CD4-positive, alpha-beta memory T cell (primary cell): ENCODE data around the gene DRC3. TPM values are rescaled to one million over a fixed set of nuclear protein-coding genes. Genes with fewer than 3 reads are reported as not detected.

Experiments
- CTCF ChIA-PET: fragments of 350-600 bp; sonication (Branson Sonifier 250); formaldehyde crosslinking; loops from one replicate; lab custom pipeline; 2021; ENCODE audit warnings: inconsistent platforms; ENCODE audit not compliant: partially characterized antibody; lab: Charles Lee
- POLR2A ChIA-PET: fragments of 350-600 bp; sonication (Branson Sonifier 250); formaldehyde crosslinking; loops from one replicate; lab custom pipeline; 2021; ENCODE audit not compliant: partially characterized antibody; lab: Charles Lee
- DNase-seq, 5 donors: peaks; one replicate each; pipeline versions ENCODE4 v3.0.0 to v3.0.0-alpha.2; 2020 to 2022; ENCODE audit warnings: mixed read lengths in 1 of 5
- H3K27ac ChIP-seq: one replicate; pipeline ENCODE4 v1.7.0; 2013; ENCODE audit warnings: low read depth, low read length
- H3K27me3 ChIP-seq: 2 replicates; pipeline ENCODE4 v1.7.0; 2013; ENCODE audit warnings: mild to moderate bottlenecking, low read length, moderate library complexity; ENCODE audit not compliant: insufficient read depth
- H3K36me3 ChIP-seq: 2 replicates; pipeline ENCODE4 v1.7.0; 2013; ENCODE audit warnings: mild to moderate bottlenecking, low read length, moderate library complexity; ENCODE audit not compliant: insufficient read depth
- H3K4me1 ChIP-seq: 2 replicates; pipeline ENCODE4 v1.7.0; 2013; ENCODE audit warnings: mild to moderate bottlenecking, low read length, moderate library complexity; ENCODE audit not compliant: insufficient read depth
- H3K4me3 ChIP-seq, 2 donors: one replicate each; pipeline ENCODE4 v1.7.0; 2013; ENCODE audit warnings: low read length in 2 of 2, mild to moderate bottlenecking in 1 of 2
- H3K9me3 ChIP-seq, 2 donors: one replicate each; pipeline ENCODE4 v1.7.0; 2013; ENCODE audit warnings: low read length in 2 of 2, control low read depth in 1 of 2; ENCODE audit not compliant: control insufficient read depth in 1 of 2
- H3K27ac Mint-ChIP-seq, 7 donors: one replicate each; pipeline ENCODE4 v1.8.0; 2020 to 2021; ENCODE audit warnings: mixed read lengths in 7 of 7, mild to moderate bottlenecking in 6 of 7, inconsistent platforms in 3 of 7, moderate library complexity in 3 of 7
- H3K27me3 Mint-ChIP-seq, 2 donors: one replicate each; pipeline ENCODE4 v1.8.0; 2020 to 2021; ENCODE audit warnings: mixed read lengths in 2 of 2
- H3K36me3 Mint-ChIP-seq, 2 donors: one replicate each; pipeline ENCODE4 v1.8.0; 2020 to 2021; ENCODE audit warnings: mixed read lengths in 2 of 2, inconsistent platforms in 1 of 2, mild to moderate bottlenecking in 1 of 2
- H3K4me1 Mint-ChIP-seq, 4 donors: one replicate each; pipeline ENCODE4 v1.8.0; 2020 to 2021; ENCODE audit warnings: mixed read lengths in 4 of 4, mild to moderate bottlenecking in 1 of 4
- H3K4me3 Mint-ChIP-seq, 8 donors: one replicate each; pipeline ENCODE4 v1.8.0; 2020 to 2021; ENCODE audit warnings: mixed read lengths in 8 of 8, mild to moderate bottlenecking in 7 of 8, moderate library complexity in 6 of 8, inconsistent platforms in 3 of 8
- H3K9me3 Mint-ChIP-seq, 8 donors: one replicate each; pipeline ENCODE4 v1.8.0; 2020 to 2021; ENCODE audit warnings: mixed read lengths in 8 of 8, mild to moderate bottlenecking in 5 of 8, inconsistent platforms in 3 of 8, moderate library complexity in 1 of 8
- intact Hi-C: fragments of 100-400 bp; cut with micrococcal nuclease; formaldehyde crosslinking; loops from one replicate; pipeline ENCODE4 v1.15.1; 2023
- polyA plus RNA-seq, 2 donors: library from polyadenylated mRNA; unstranded; fragments of 300-500 nt; fragmentation: Illumina TruSeq; gene quantifications; one replicate each; pipeline ENCODE4 v1.2.3, GENCODE V29; 2021
- total RNA-seq, 2 experiments: library from RNA; stranded (reverse); gene quantifications; one replicate each; pipeline ENCODE4 v1.2.3, GENCODE V29; 2021

The DRC3 gene
- total and polyA plus RNA-seq, 4 experiments from 2014 or later = 0.24 to 0.67 (median 0.64) TPM; not detected in 1

GRCh38 chr17:18018411-18018921 is 45.8 kb downstream of the DRC3 start:
- no peaks in the 10 kb centered on the region for H3K9me3 Mint-ChIP-seq
- DNase-seq = no peak
- no peaks in the 10 kb centered on the region for H3K9me3 ChIP-seq
- ChIA-PET POLR2A (interaction anchor here (0.7 kb wide), 1 partner anchor 124 kb away, joined by 5 read pairs; no protein-coding TSS in a partner anchor), CTCF (no interaction called here)
- H3K4me1 Mint-ChIP-seq = no peaks in the 10 kb centered on the region
- no peak overlapping the region for H3K27ac Mint-ChIP-seq
- peaks cover 16 to 33% of the 10 kb centered on the region in 2 donors for H3K36me3 Mint-ChIP-seq
- no peaks in the 10 kb centered on the region for H3K4me1 ChIP-seq
- H3K4me3 Mint-ChIP-seq = no peak overlapping the region
- H3K27me3 Mint-ChIP-seq = no peaks in the 10 kb centered on the region
- H3K36me3 ChIP-seq = no peaks in the 10 kb centered on the region
- H3K27me3 ChIP-seq = no peaks in the 10 kb centered on the region
- intact Hi-C loops = no loop called here
- H3K27ac ChIP-seq = no peak overlapping the region
- H3K4me3 ChIP-seq = no peak overlapping the region

- DNase-seq = no peak
- peaks cover 11 to 39% of the 10 kb centered on the region in 2 donors for H3K36me3 Mint-ChIP-seq
- Histone ChIP-seq H3K27ac (no peak overlapping the region), H3K9me3 (no peaks in the 10 kb centered on the region), H3K4me1 (no peaks in the 10 kb centered on the region), H3K36me3 (no peaks in the 10 kb centered on the region), H3K27me3 (no peaks in the 10 kb centered on the region), H3K4me3 (no peak overlapping the region)
- H3K9me3 Mint-ChIP-seq = no peaks in the 10 kb centered on the region
- peaks cover 0 to 1% (median 0%) of the 10 kb centered on the region in 4 donors for H3K4me1 Mint-ChIP-seq
- intact Hi-C loops = no loop called here
- ChIA-PET POLR2A (no interaction called here), CTCF (no interaction called here)
- no peak overlapping the region for H3K27ac Mint-ChIP-seq
- H3K4me3 Mint-ChIP-seq = no peak overlapping the region
- H3K27me3 Mint-ChIP-seq = no peaks in the 10 kb centered on the region
Observed at GRCh38 chr17:18019838-18020154, 47.1 kb downstream of the DRC3 start.

GRCh38 chr17:18020971-18021370 is 48.3 kb downstream of the DRC3 start:
- Histone ChIP-seq H3K36me3 (peaks cover under 1% of the 10 kb centered on the region), H3K27me3 (no peaks in the 10 kb centered on the region), H3K27ac (no peak overlapping the region), H3K4me1 (peaks cover 4% of the 10 kb centered on the region), H3K9me3 (no peaks in the 10 kb centered on the region), H3K4me3 (no peak overlapping the region)
- H3K27ac Mint-ChIP-seq = no peak overlapping the region
- peaks cover 13 to 39% of the 10 kb centered on the region in 2 donors for H3K36me3 Mint-ChIP-seq
- ChIA-PET CTCF (interaction anchor here (1.8 kb wide), 1 partner anchor 12 kb away, joined by 5 read pairs; no protein-coding TSS in a partner anchor), POLR2A (no interaction called here)
- H3K4me3 Mint-ChIP-seq = no peak overlapping the region
- no peak for DNase-seq
- intact Hi-C loops = no loop called here
- H3K27me3 Mint-ChIP-seq = no peaks in the 10 kb centered on the region
- peaks cover 4 to 6% (median 5%) of the 10 kb centered on the region in 4 donors for H3K4me1 Mint-ChIP-seq
- no peaks in the 10 kb centered on the region for H3K9me3 Mint-ChIP-seq

GRCh38 chr17:18021372-18021771 is 48.7 kb downstream of the DRC3 start:
- Mint-ChIP-seq H3K4me1 (peaks cover 4 to 7% (median 6%) of the 10 kb centered on the region in 4 donors), H3K27ac (no peak overlapping the region), H3K36me3 (peaks cover 11 to 38% of the 10 kb centered on the region in 2 donors), H3K4me3 (no peak overlapping the region), H3K27me3 (no peaks in the 10 kb centered on the region), H3K9me3 (no peaks in the 10 kb centered on the region)
- peaks cover 5% of the 10 kb centered on the region for H3K4me1 ChIP-seq
- DNase-seq = no peak
- CTCF ChIA-PET = interaction anchor here (1.8 kb wide), 1 partner anchor 12 kb away, joined by 5 read pairs; no protein-coding TSS in a partner anchor
- intact Hi-C loops = no loop called here
- no peaks in the 10 kb centered on the region for H3K27me3 ChIP-seq
- no peaks in the 10 kb centered on the region for H3K9me3 ChIP-seq
- H3K4me3 ChIP-seq = no peak overlapping the region
- H3K36me3 ChIP-seq = peaks cover 4% of the 10 kb centered on the region
- H3K27ac ChIP-seq = no peak overlapping the region
- POLR2A ChIA-PET = no interaction called here

GRCh38 chr17:18025241-18025944 is 52.7 kb downstream of the DRC3 start:
- H3K36me3 Mint-ChIP-seq = peaks cover 14 to 33% of the 10 kb centered on the region in 2 donors
- ChIA-PET CTCF (interaction anchor here (0.8 to 2.1 kb wide), 6 partner anchors 8 to 345 kb away, joined by 3 to 6 read pairs (median 4); partner anchors contain the start of gene RAI1), POLR2A (interaction anchor here (0.8 kb wide), 1 partner anchor 158 kb away, joined by 3 read pairs; no protein-coding TSS in a partner anchor)

GRCh38 chr17:18025945-18026776 is 53.5 kb downstream of the DRC3 start:
- no peaks in the 10 kb centered on the region for H3K9me3 ChIP-seq
- DNase-seq = peak in 1 of 5 donors; percentile 11
- no peak overlapping the region for H3K27ac ChIP-seq
- no peaks in the 10 kb centered on the region for H3K27me3 ChIP-seq
- Mint-ChIP-seq H3K4me3 (peak overlapping the region in 1 of 8 donors; percentile 16), H3K27me3 (no peaks in the 10 kb centered on the region), H3K9me3 (no peaks in the 10 kb centered on the region), H3K36me3 (peaks cover 14 to 29% of the 10 kb centered on the region in 2 donors), H3K4me1 (peaks cover 4 to 12% (median 7%) of the 10 kb centered on the region in 4 donors), H3K27ac (peak overlapping the region in 1 of 7 donors; percentile 48)
- intact Hi-C loops = no loop called here
- no peak overlapping the region for H3K4me3 ChIP-seq
- ChIA-PET POLR2A (interaction anchor here (0.8 kb wide), 1 partner anchor 157 kb away, joined by 3 read pairs; no protein-coding TSS in a partner anchor), CTCF (interaction anchor here (0.8 to 2.1 kb wide), 5 partner anchors 9 to 345 kb away, joined by 3 to 5 read pairs (median 3); partner anchors contain the start of gene RAI1)
- H3K36me3 ChIP-seq = peaks cover 18% of the 10 kb centered on the region
- peaks cover 5% of the 10 kb centered on the region for H3K4me1 ChIP-seq

More at GRCh38 chr17:18025241-18025944, 52.7 kb downstream of the DRC3 start:
- H3K4me1 Mint-ChIP-seq = peaks cover 4 to 12% (median 7%) of the 10 kb centered on the region in 4 donors
- Histone ChIP-seq H3K9me3 (no peaks in the 10 kb centered on the region), H3K27me3 (no peaks in the 10 kb centered on the region), H3K4me1 (peaks cover 5% of the 10 kb centered on the region), H3K4me3 (no peak overlapping the region), H3K27ac (no peak overlapping the region), H3K36me3 (peaks cover 18% of the 10 kb centered on the region)
- H3K27ac Mint-ChIP-seq = peak overlapping the region in 2 of 7 donors; percentile 6 to 48
- H3K27me3 Mint-ChIP-seq = no peaks in the 10 kb centered on the region
- no peaks in the 10 kb centered on the region for H3K9me3 Mint-ChIP-seq
- intact Hi-C loops = no loop called here
- no peak overlapping the region for H3K4me3 Mint-ChIP-seq
- DNase-seq = no peak
